Thoracic aorta (tissue), 2 donors: ENCODE results near the gene B3GNT5. TPM values are rescaled to one million over a fixed set of nuclear protein-coding genes. Genes with fewer than 3 reads are reported as not detected.
"Not testable (repeated sequence)": the region's sequence is repeated elsewhere in the genome, so short reads cannot be mapped to it uniquely, and the experiment has no call there.

Source experiments
- ATAC-seq: fragments of 150-250 bp; one replicate; pipeline ENCODE4 v1.8.0; 2017; ENCODE audit warnings: low read depth; ENCODE audit not compliant: insufficient number of reproducible peaks, low FRiP score
- DNase-seq: peaks from one replicate; pipeline ENCODE4 v3.0.0-alpha.2; 2020; ENCODE audit warnings: low spot score
- H3K27ac ChIP-seq, 2 donors: fragments of 200-600 bp; sonication (generic); 1 replicate in 1 of 2; 2 replicates in 1 of 2; pipeline ENCODE4 v1.5.1; 2016; ENCODE audit warnings: mild to moderate bottlenecking in 2 of 2, moderate library complexity in 2 of 2
- H3K27me3 ChIP-seq: fragments of 200-600 bp; sonication (generic); replicated peaks from 2 replicates; pipeline ENCODE4 v1.6.0; 2016; ENCODE audit warnings: mild to moderate bottlenecking; ENCODE audit not compliant: insufficient read depth
- H3K36me3 ChIP-seq: fragments of 200-600 bp; sonication (generic); one replicate; pipeline ENCODE4 v1.5.1; 2016
- H3K4me1 ChIP-seq, 2 donors: fragments of 200-600 bp; sonication (generic); 1 replicate in 1 of 2; 2 replicates in 1 of 2; pipeline versions ENCODE4 v1.5.1 to v1.6.0; 2016; ENCODE audit warnings: low read depth in 2 of 2, mild to moderate bottlenecking in 1 of 2; ENCODE audit not compliant: control insufficient read depth in 1 of 2
- H3K4me3 ChIP-seq: fragments of 200-600 bp; sonication (generic); 2 replicates; pipeline ENCODE4 v1.5.1; 2016; ENCODE audit warnings: mild to moderate bottlenecking
- H3K9me3 ChIP-seq: fragments of 200-600 bp; sonication (generic); 2 replicates; pipeline ENCODE4 v1.5.1; 2016
- CTCF ChIP-seq: fragments of 200-600 bp; sonication (generic); IDR thresholded peaks from one replicate; pipeline ENCODE4 v1.5.1; 2019; ENCODE audit warnings: antibody characterized with exemption
- total RNA-seq, 2 donors: library from RNA; depleted of rRNA; stranded (reverse); fragments of >200 nt; gene quantifications; one replicate each; pipeline versions ENCODE4 v1.1.0 to v1.2.3, GENCODE V29; 2016

B3GNT5 gene
- total RNA-seq, 2 donors from 2014 or later, result 3.1 to 7.5 TPM

GRCh38 chr3:183222631-183223235, 30.3 kb upstream of the B3GNT5 start:
- no peaks in the 10 kb centered on the region for H3K9me3 ChIP-seq
- TF ChIP-seq CTCF, result no peak
- no peaks in the 10 kb centered on the region for H3K36me3 ChIP-seq
- DNase-seq, result no peak
- no peak for ATAC-seq
- no peaks in the 10 kb centered on the region for H3K27me3 ChIP-seq
- no peaks in the 10 kb centered on the region for H3K4me1 ChIP-seq
- no peak overlapping the region for H3K4me3 ChIP-seq
- H3K27ac ChIP-seq, result no peak overlapping the region

GRCh38 chr3:183224180-183224970, 28.7 kb upstream of the B3GNT5 start:
- Histone ChIP-seq H3K4me1 (no peaks in the 10 kb centered on the region), H3K36me3 (no peaks in the 10 kb centered on the region), H3K4me3 (no peak overlapping the region), H3K27me3 (no peaks in the 10 kb centered on the region), H3K9me3 (no peaks in the 10 kb centered on the region), H3K27ac (no peak overlapping the region)
- DNase-seq (no peak), ATAC-seq (no peak)
- TF ChIP-seq CTCF, result no peak

- no peak for TF ChIP-seq CTCF
- Histone ChIP-seq H3K4me1 (no peaks in the 10 kb centered on the region), H3K9me3 (no peaks in the 10 kb centered on the region), H3K27ac (no peak overlapping the region), H3K4me3 (no peak overlapping the region), H3K27me3 (no peaks in the 10 kb centered on the region), H3K36me3 (no peaks in the 10 kb centered on the region)
- ATAC-seq, result no peak
- no peak for DNase-seq
Measured at GRCh38 chr3:183226333-183226890, 26.6 kb upstream of the B3GNT5 start.

- Histone ChIP-seq H3K27ac (no peak overlapping the region), H3K27me3 (no peaks in the 10 kb centered on the region), H3K9me3 (no peaks in the 10 kb centered on the region), H3K4me3 (no peak overlapping the region), H3K4me1 (no peaks in the 10 kb centered on the region), H3K36me3 (no peaks in the 10 kb centered on the region)
- ATAC-seq (no peak), DNase-seq (no peak)
- no peak for TF ChIP-seq CTCF
Measured at GRCh38 chr3:183227586-183227985, 25.5 kb upstream of the B3GNT5 start.

GRCh38 chr3:183229178-183229577, 23.9 kb upstream of the B3GNT5 start:
- no peak for DNase-seq
- Histone ChIP-seq H3K36me3 (no peaks in the 10 kb centered on the region), H3K4me3 (no peak overlapping the region), H3K9me3 (no peaks in the 10 kb centered on the region), H3K4me1 (no peaks in the 10 kb centered on the region), H3K27me3 (no peaks in the 10 kb centered on the region), H3K27ac (no peak overlapping the region)
- TF ChIP-seq CTCF, result no peak
- ATAC-seq, result no peak

GRCh38 chr3:183230251-183230650, 22.8 kb upstream of the B3GNT5 start:
- H3K4me3 ChIP-seq, H3K4me1 ChIP-seq, H3K9me3 ChIP-seq, H3K27ac ChIP-seq, H3K27me3 ChIP-seq, DNase-seq, H3K36me3 ChIP-seq, ATAC-seq: not testable (repeated sequence)
